Glutamatergic neuron (in vitro differentiated cells): ENCODE data around the gene ALCAM. TPM values are rescaled to one million over a fixed set of nuclear protein-coding genes. Genes with fewer than 3 reads are reported as not detected.

ENCODE experiments used
- DNase-seq: peaks from one replicate; pipeline ENCODE4 v3.0.0; 2022
- H3K27ac Mint-ChIP-seq: one replicate; pipeline ENCODE4 v1.8.0; 2020; ENCODE audit warnings: mild to moderate bottlenecking, mixed read lengths, inconsistent platforms; ENCODE audit not compliant: unreplicated experiment
- H3K27me3 Mint-ChIP-seq: one replicate; pipeline ENCODE4 v1.8.0; 2020; ENCODE audit warnings: mild to moderate bottlenecking, moderate library complexity, mixed read lengths, inconsistent platforms; ENCODE audit not compliant: unreplicated experiment
- H3K36me3 Mint-ChIP-seq: one replicate; pipeline ENCODE4 v1.8.0; 2020; ENCODE audit warnings: mild to moderate bottlenecking, mixed read lengths, inconsistent platforms; ENCODE audit not compliant: unreplicated experiment
- H3K4me1 Mint-ChIP-seq: one replicate; pipeline ENCODE4 v1.8.0; 2020; ENCODE audit warnings: mild to moderate bottlenecking, low read depth, mixed read lengths, inconsistent platforms; ENCODE audit not compliant: unreplicated experiment
- H3K4me3 Mint-ChIP-seq: one replicate; pipeline ENCODE4 v1.8.0; 2020; ENCODE audit warnings: mild to moderate bottlenecking, mixed read lengths, inconsistent platforms; ENCODE audit not compliant: unreplicated experiment
- H3K9me3 Mint-ChIP-seq: one replicate; pipeline ENCODE4 v1.8.0; 2020; ENCODE audit warnings: mild to moderate bottlenecking, moderate library complexity, mixed read lengths, inconsistent platforms; ENCODE audit not compliant: unreplicated experiment
- total RNA-seq: library from RNA; stranded (reverse); fragmentation: NEBNext Ultra II Directional; extraction: Animal tissue kit (Norgen Biotek cat#: 25700); gene quantifications from one replicate; pipeline ENCODE4 v1.2.1, GENCODE V29; 2021; ENCODE audit not compliant: unreplicated experiment
- TF ChIP-seq, protein P1 (sequence below): fragments of 200-600 bp; sonication (generic); IDR thresholded peaks from one replicate; pipeline ENCODE4 v1.5.0; 2021; ENCODE audit not compliant: partially characterized antibody, unreplicated experiment

The ALCAM gene
- total RNA-seq, 1 donor from 2014 or later, result 115 TPM

DNA sequence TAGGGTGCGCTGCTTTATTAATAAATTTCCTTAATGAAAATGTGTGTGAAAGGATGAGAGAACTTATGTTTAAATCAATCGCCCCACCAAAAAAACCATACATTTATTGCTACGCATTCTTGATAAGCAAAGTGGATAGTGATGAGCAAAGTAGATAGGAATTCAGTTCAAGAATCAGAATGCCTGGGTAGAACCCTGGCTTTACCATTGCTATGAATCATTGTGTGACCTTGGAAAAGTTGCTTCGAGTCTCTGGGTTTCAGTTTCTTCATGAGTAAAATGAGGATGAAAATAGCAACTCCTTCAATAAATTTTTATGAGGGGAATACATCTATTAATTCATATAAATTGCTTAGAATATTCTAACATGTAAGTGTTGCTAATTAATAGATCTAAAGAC lies 2.6 kb upstream of the ALCAM start:
- TF ChIP-seq, protein P1, sequence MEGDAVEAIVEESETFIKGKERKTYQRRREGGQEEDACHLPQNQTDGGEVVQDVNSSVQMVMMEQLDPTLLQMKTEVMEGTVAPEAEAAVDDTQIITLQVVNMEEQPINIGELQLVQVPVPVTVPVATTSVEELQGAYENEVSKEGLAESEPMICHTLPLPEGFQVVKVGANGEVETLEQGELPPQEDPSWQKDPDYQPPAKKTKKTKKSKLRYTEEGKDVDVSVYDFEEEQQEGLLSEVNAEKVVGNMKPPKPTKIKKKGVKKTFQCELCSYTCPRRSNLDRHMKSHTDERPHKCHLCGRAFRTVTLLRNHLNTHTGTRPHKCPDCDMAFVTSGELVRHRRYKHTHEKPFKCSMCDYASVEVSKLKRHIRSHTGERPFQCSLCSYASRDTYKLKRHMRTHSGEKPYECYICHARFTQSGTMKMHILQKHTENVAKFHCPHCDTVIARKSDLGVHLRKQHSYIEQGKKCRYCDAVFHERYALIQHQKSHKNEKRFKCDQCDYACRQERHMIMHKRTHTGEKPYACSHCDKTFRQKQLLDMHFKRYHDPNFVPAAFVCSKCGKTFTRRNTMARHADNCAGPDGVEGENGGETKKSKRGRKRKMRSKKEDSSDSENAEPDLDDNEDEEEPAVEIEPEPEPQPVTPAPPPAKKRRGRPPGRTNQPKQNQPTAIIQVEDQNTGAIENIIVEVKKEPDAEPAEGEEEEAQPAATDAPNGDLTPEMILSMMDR, result no peak
- peaks cover 23% of the 10 kb centered on the region for H3K9me3 Mint-ChIP-seq
- H3K27me3 Mint-ChIP-seq, result peaks cover 13% of the 10 kb centered on the region
- no peaks in the 10 kb centered on the region for H3K36me3 Mint-ChIP-seq
- peaks cover 13% of the 10 kb centered on the region for H3K4me1 Mint-ChIP-seq
- no peak for DNase-seq
- H3K4me3 Mint-ChIP-seq, result no peak overlapping the region
- H3K27ac Mint-ChIP-seq, result no peak overlapping the region

DNA sequence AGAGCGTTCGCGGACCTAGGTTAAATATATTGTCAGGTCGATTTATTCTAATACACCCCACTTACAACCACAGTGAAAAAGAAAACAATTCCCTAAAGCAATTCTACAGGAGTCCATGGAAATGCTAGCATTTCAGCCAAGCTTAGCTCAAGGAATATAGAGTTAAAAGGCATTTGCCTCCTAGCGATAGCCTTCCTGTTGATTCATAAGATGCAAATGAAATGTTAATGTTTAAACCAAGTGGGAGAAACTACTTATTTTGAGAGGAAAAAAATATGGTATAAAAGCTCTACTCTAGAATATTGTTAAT lies 1.7 kb upstream of the ALCAM start:
- peak overlapping the region; percentile 90 for H3K27ac Mint-ChIP-seq
- peaks cover 23% of the 10 kb centered on the region for H3K9me3 Mint-ChIP-seq
- H3K4me3 Mint-ChIP-seq, result peak overlapping the region; percentile 93
- peaks cover 15% of the 10 kb centered on the region for H3K4me1 Mint-ChIP-seq
- peaks cover 16% of the 10 kb centered on the region for H3K27me3 Mint-ChIP-seq
- DNase-seq, result no peak
- H3K36me3 Mint-ChIP-seq, result no peaks in the 10 kb centered on the region
- TF ChIP-seq, protein P1, result no peak

DNA sequence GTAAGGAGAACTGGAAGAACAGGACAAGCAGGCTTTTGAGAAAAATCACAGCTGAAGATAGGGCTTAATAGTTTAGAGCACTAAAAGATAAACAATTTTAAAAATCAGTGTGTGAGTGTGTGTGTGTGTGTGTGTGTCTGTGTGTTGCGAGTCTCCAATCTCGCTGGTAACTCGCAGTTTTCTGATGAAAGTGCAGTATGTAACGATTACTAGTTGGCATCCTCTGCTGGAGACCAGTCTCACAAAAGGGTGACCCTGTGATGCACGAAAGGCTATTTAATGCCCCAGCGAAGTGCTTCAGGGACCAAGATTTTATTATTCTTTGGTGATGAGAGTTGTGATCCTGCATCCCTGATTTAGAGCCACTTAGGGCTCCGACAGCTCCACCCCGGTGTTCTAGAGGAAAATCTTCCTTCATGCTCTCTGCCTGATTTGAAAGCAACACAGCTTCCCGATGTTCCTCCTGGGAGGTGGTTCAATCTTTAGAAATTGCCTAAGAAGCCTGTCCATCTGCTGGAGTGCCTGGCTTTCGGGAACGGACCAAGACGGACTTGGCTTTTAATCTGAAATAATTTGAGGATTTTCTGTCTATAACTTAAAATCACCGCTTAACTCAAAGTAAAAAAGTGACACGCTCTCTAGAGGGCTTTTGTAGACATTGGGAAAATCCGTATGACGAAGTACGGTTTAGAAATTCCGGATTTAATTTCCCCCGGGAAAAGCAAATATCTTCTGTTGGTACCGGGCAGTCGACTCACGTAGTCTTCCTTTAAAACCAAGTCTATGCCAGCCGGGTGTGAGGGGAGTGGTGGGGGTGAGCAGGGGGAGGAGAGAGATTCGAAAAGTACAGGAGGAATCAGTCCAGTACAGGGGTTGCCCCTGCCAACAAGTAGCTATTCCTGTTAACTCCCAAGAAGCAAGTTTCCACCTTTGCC lies 1.1 kb upstream of the ALCAM start:
- TF ChIP-seq, protein P1, result no peak
- Mint-ChIP-seq H3K9me3 (peaks cover 23% of the 10 kb centered on the region), H3K4me1 (peaks cover 15% of the 10 kb centered on the region), H3K27me3 (peaks cover 16% of the 10 kb centered on the region), H3K36me3 (no peaks in the 10 kb centered on the region), H3K27ac (peak overlapping the region; percentile 90), H3K4me3 (peak overlapping the region; percentile 93)
- DNase-seq, result peak; percentile 20

DNA sequence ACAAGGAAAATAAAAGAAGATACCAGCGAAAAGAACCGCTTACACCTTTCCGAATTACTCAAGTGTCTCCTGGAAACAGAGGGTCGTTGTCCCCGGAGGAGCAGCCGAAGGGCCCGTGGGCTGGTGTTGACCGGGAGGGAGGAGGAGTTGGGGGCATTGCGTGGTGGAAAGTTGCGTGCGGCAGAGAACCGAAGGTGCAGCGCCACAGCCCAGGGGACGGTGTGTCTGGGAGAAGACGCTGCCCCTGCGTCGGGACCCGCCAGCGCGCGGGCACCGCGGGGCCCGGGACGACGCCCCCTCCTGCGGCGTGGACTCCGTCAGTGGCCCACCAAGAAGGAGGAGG lies 325 bp downstream of the ALCAM start:
- Mint-ChIP-seq H3K36me3 (no peaks in the 10 kb centered on the region), H3K4me1 (peaks cover 15% of the 10 kb centered on the region), H3K9me3 (peaks cover 23% of the 10 kb centered on the region), H3K27ac (peak overlapping the region; percentile 75), H3K4me3 (peak overlapping the region; percentile 93), H3K27me3 (peaks cover 16% of the 10 kb centered on the region)
- TF ChIP-seq, protein P1, result no peak
- DNase-seq, result peak; percentile 34
